ENCODE results near the gene CDC14A.

Gene CDC14A

GRCh38 chr1:100499194-100499811 lies 147.0 kb downstream of the CDC14A start:
- no peak for FAIRE-seq

GRCh38 chr1:100502052-100502792 lies 149.9 kb downstream of the CDC14A start:
- FAIRE-seq: no peak

- FAIRE-seq: no peak
Measured at GRCh38 chr1:100506217-100506616, 153.9 kb downstream of the CDC14A start.

- no peak for FAIRE-seq
Measured at GRCh38 chr1:100510451-100510850, 158.1 kb downstream of the CDC14A start.

DNA sequence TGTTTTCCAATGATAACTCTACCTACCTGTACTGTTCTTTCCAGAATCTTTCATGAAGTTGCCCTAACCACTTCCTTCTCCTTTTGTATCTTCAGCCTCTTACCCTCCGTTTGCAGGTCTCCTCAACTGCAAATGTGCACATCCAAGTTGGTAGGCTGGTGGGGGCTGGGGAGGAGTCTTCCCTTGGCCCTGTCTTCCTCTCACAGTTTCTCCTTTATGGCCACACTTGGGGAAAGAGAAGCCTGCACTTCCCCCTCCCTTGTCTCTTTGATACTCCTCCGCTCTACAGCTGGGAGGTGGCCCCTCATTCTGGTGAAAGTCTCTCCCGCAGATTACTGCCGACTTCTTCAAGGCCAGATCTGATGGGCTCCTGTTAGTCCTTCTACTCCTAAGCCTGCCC lies 158.8 kb downstream of the CDC14A start:
- FAIRE-seq: no peak

- no peak for FAIRE-seq
Measured at GRCh38 chr1:100511773-100512172, 159.5 kb downstream of the CDC14A start.

DNA sequence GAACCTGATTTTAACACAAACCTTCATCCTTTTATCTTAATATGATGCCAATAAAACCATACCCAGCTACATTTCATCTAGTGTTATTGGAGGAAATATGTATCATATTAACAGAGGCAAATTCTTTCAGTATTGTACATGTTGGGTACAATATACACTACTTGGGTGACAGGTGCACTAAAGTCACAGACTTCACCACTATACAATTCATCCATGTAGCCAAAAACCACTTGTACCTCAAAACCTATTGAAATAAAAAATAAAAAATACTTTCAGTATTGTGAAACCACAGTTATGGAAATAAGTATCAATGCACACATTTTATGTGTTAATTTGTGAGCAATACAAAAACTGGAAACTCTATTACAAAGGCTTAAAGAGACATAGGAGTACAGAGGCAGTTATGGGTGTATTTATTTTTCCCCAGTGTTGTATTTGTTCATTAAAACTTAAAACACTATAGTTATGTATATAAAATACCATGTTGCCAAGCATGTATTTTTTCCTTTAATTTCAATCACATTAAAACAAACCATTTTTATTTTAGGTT lies 160.6 kb downstream of the CDC14A start:
- peak; percentile 15 for FAIRE-seq

- FAIRE-seq: no peak
Measured at GRCh38 chr1:100516857-100517256, 164.6 kb downstream of the CDC14A start.

GRCh38 chr1:100517515-100517914 lies 165.2 kb downstream of the CDC14A start:
- FAIRE-seq: no peak

DNA sequence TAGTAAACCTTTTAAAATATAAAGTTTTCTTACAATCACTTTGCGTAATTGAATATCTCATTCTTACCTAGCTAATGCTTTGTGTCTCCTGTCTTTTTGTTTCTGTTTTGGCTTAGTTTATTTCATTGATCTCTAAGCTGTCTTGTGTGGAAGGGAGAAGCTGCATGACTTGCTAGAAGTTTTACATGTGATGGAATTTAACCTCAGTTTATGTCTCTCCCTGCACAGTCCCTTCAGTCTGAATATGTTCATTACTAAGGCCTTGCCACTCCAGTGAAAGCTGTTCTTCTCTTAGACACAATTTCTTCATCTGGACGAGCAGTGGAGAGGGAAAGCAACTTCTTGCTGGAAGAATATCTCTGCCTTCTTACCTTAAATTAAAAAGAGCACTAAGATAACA lies 165.7 kb downstream of the CDC14A start:
- no peak for FAIRE-seq

GRCh38 chr1:100523038-100523652 lies 170.8 kb downstream of the CDC14A start:
- no peak for FAIRE-seq

- no peak for FAIRE-seq
Measured at GRCh38 chr1:100524355-100524754, 172.0 kb downstream of the CDC14A start.

GRCh38 chr1:100526894-100527293 lies 174.6 kb downstream of the CDC14A start:
- FAIRE-seq: no peak

DNA sequence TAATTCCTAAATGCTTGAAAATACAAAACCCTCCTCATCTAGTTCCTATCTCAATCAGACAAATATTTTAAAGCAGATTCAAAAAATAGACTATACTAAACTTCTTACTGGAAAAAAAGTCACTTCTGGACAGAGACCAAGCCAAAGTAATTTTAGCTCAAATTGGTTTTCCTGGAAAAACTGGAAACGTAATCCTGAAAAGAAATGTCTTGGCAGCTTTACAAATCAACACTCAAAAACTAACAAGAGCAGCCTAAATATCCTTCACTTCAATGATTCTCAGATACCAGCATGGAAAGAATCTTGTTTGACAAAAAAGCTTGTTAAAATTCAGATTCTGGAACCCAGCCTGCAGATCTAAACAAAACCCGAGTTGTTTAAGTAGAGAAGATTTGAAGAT lies 176.6 kb downstream of the CDC14A start:
- no peak for FAIRE-seq

DNA sequence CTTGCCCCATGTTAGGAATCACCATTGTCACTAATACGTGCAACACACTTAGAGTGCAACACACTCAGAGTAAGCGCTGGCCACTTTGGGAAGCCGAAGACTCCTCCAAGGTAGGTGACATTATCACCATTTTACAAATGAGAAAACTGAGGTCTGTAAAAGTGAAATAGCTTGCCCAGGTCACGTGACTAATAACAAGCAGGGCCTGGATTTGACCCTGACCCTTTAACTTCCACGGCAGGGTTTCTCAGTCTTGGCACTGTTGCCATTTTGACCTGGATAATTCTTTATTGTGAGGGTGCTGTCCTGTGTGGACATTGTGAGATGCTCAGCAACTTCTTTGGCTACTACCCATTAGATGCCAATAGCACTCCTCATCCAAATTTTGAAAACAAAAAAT lies 177.8 kb downstream of the CDC14A start:
- no peak for FAIRE-seq

DNA sequence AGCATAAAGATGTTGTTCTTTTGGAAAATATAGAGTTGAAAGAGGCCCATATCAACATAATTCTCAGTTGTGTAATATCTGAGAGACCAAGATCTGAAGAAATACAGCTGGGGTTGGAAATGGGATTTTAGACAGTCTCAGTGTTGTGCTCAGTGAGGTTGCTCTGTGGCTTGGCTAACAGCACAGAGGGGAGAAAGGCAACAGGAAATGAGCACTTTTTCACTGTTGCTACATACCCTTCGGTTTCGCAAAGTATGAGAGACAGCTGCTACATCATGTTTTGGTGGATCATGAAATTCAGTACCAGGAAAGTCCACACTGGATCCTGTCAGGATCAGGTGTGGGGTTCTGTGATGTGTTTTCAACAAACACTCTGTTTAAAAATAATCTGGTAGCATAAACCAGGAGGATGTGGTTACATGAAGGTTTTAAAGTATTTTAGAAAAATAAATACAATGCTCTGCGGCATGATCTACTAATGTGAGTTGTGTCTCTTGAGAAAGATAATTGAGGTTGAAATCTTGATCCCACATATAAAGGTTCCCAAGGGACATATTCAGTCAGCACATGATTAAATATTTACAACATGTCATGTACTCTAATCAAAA lies 178.7 kb downstream of the CDC14A start:
- FAIRE-seq: no peak

DNA sequence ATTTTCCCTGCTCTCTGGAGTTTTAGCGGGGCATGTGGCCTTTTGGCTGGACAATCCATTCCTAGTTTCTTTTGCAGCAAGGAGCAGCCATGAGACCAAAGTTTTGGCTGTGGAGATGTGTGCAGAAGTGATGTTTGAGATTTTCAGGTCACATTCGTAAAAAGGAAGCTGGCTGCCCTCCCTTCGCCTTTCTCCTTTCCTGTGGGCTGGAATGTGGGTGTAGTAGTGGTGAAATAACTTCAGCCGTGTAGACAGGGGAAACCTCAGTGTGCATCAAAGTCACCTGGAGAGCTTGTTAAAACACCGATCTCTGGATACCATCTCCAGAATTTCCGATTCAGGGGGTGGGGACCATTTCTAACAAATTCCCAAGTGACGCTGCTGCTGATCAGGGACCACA lies 180.3 kb downstream of the CDC14A start:
- no peak for FAIRE-seq

- FAIRE-seq: no peak
Measured at GRCh38 chr1:100535264-100535663, 183.0 kb downstream of the CDC14A start.

GRCh38 chr1:100536031-100536430 lies 183.7 kb downstream of the CDC14A start:
- FAIRE-seq: no peak

DNA sequence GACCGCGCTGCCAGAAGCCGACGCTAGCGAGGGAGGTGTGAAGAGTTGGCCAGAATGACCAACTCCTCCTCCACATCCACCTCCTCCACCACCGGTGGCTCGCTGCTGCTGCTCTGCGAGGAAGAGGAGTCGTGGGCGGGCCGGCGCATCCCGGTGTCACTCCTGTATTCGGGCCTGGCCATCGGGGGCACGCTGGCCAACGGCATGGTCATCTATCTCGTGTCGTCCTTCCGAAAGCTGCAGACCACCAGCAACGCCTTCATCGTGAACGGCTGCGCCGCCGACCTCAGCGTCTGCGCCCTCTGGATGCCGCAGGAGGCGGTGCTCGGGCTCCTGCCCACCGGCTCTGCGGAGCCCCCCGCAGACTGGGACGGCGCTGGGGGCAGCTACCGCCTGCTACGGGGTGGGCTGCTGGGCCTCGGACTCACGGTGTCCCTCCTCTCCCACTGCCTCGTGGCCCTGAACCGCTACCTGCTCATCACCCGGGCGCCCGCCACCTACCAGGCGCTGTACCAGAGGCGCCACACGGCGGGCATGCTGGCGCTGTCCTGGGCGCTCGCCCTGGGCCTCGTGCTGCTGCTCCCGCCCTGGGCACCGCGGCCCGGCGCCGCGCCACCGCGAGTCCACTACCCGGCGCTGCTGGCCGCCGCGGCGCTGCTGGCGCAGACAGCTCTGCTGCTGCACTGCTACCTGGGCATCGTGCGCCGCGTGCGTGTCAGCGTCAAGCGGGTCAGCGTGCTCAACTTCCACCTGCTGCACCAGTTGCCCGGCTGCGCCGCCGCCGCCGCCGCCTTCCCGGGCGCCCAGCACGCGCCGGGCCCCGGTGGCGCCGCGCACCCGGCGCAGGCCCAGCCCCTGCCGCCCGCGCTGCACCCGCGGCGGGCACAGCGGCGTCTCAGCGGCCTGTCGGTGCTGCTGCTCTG lies 186.9 kb downstream of the CDC14A start:
- no peak for FAIRE-seq

DNA sequence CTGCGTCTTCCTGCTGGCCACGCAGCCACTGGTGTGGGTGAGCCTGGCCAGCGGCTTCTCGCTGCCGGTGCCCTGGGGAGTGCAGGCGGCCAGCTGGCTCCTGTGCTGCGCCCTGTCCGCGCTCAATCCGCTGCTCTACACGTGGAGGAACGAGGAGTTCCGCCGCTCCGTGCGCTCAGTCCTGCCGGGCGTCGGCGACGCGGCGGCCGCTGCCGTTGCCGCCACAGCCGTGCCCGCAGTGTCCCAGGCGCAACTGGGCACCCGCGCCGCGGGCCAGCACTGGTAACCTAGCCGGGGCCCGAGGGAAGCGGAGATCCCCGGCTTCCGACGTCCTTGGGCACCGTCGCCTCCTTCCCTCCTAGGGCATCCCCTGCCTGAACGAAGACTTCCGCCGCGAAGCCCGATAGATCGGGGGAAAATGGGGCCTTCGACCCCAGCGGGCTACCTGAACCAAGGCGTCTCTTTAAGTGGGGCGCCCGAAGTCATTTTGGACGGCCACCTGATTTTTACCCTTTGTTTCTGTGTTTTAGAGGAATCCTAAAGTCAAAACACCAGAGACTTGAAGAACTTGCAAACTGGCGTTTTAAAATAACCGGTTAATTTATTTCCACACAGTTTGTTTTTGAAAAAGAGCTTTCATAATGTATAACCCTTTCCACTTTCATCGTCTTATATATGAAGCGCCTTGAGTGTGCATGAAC lies 187.7 kb downstream of the CDC14A start:
- FAIRE-seq: no peak

GRCh38 chr1:100542285-100542684 lies 190.0 kb downstream of the CDC14A start:
- FAIRE-seq: no peak
